Hematopoietic multipotent progenitor cell treated with erythropoietin and hydrocortisone succinate and interleukin-3 and kit ligand, for 4 days (in vitro differentiated cells): ENCODE data around the gene PRDM8.

Source experiments
- DNase-seq: peaks from one replicate; pipeline ENCODE4 v3.0.0-alpha.2; 2015

The PRDM8 gene

GRCh38 chr4:80184053-80184824 is 13.1 kb upstream of the PRDM8 start:
- peak; percentile 93 for DNase-seq

GRCh38 chr4:80184825-80185756 is 12.2 kb upstream of the PRDM8 start:
- peak; percentile 65 for DNase-seq

- DNase-seq: peak; percentile 26
Observed at GRCh38 chr4:80185787-80186548, 11.3 kb upstream of the PRDM8 start.

GRCh38 chr4:80186676-80187075 is 10.6 kb upstream of the PRDM8 start:
- no peak for DNase-seq

GRCh38 chr4:80187677-80188076 is 9.6 kb upstream of the PRDM8 start:
- DNase-seq: no peak

- no peak for DNase-seq
Observed at GRCh38 chr4:80188457-80188800, 8.9 kb upstream of the PRDM8 start.

GRCh38 chr4:80188801-80189458 is 8.4 kb upstream of the PRDM8 start:
- DNase-seq: no peak

GRCh38 chr4:80189581-80189955 is 7.7 kb upstream of the PRDM8 start:
- DNase-seq: no peak

- DNase-seq: no peak
Observed at GRCh38 chr4:80189956-80190677, 7.2 kb upstream of the PRDM8 start.

GRCh38 chr4:80192252-80192866 is 4.9 kb upstream of the PRDM8 start:
- DNase-seq: no peak

GRCh38 chr4:80192937-80193336 is 4.4 kb upstream of the PRDM8 start:
- no peak for DNase-seq

GRCh38 chr4:80195441-80196140 is 1.7 kb upstream of the PRDM8 start:
- peak; percentile 47 for DNase-seq

GRCh38 chr4:80196259-80196921 is 913 bp upstream of the PRDM8 start:
- peak; percentile 38 for DNase-seq

- DNase-seq: peak; percentile 71
Observed at GRCh38 chr4:80197601-80198440, 518 bp downstream of the PRDM8 start.

- no peak for DNase-seq
Observed at GRCh38 chr4:80198441-80198837, 1.1 kb downstream of the PRDM8 start.

GRCh38 chr4:80199004-80199560 is 1.8 kb downstream of the PRDM8 start:
- no peak for DNase-seq

- no peak for DNase-seq
Observed at GRCh38 chr4:80199947-80200346, 2.6 kb downstream of the PRDM8 start.

- DNase-seq: peak; percentile 89
Observed at GRCh38 chr4:80201252-80202151, 4.2 kb downstream of the PRDM8 start.
